ENCODE measurements around the gene DYNLT1.

DNA sequence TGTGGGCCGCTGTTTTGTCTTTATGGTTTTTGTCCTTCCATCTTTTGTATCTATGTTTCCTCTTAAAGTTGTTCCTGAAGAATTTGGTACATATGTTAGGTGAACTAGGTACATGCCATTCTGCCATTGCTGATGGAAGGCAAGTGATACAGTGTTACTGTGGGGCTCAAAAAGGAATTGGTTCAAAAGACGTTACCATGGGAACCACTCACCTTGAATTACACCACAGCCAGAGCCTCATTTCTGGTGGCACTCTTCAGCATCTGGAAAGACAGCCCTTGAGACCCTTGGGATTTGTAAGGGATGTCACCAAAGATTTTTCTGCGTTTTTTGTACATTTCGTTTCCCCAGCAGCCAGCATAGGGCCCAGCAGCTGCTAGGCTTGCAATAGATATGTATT is 52.7 kb downstream of the DYNLT1 start:
- TF ChIP-seq, protein P1, sequence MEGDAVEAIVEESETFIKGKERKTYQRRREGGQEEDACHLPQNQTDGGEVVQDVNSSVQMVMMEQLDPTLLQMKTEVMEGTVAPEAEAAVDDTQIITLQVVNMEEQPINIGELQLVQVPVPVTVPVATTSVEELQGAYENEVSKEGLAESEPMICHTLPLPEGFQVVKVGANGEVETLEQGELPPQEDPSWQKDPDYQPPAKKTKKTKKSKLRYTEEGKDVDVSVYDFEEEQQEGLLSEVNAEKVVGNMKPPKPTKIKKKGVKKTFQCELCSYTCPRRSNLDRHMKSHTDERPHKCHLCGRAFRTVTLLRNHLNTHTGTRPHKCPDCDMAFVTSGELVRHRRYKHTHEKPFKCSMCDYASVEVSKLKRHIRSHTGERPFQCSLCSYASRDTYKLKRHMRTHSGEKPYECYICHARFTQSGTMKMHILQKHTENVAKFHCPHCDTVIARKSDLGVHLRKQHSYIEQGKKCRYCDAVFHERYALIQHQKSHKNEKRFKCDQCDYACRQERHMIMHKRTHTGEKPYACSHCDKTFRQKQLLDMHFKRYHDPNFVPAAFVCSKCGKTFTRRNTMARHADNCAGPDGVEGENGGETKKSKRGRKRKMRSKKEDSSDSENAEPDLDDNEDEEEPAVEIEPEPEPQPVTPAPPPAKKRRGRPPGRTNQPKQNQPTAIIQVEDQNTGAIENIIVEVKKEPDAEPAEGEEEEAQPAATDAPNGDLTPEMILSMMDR (conservative IDR thresholded peaks at IDR 0.05; ENCODE audit: low read length) = no peak
- TF ChIP-seq EZH2phosphoT487 (IDR thresholded peaks at IDR 0.05; ENCODE audit: borderline replicate concordance) = no peak

Data from Loucy (cell line).